WTC11 (cell line): ENCODE measurements around the gene HECW1. TPM values are rescaled to one million over a fixed set of nuclear protein-coding genes. Genes with fewer than 3 reads are reported as not detected.

Source experiments
- ATAC-seq: fragments of 200-7000 bp; cut with Tn5 transposase; 2 replicates; pipeline ENCODE4 v1.10.0; 2021; ENCODE audit warnings: mild to moderate bottlenecking, moderate library complexity
- CTCF ChIA-PET: fragments of 300-600 bp; sonication (Branson Sonifier 250); formaldehyde crosslinking; loops from one replicate; lab custom pipeline; 2021; ENCODE audit warnings: antibody characterized with exemption; lab: Charles Lee
- POLR2A ChIA-PET: fragments of 350-600 bp; sonication (Branson Sonifier 250); formaldehyde crosslinking; loops from one replicate; lab custom pipeline; 2021; ENCODE audit warnings: antibody characterized with exemption; lab: Charles Lee
- DNase-seq: peaks from one replicate; pipeline ENCODE4 v3.0.0; 2021; ENCODE audit warnings: low spot score
- H3K27ac Mint-ChIP-seq: 2 replicates; pipeline ENCODE4 v1.8.0; 2021; ENCODE audit warnings: mixed read lengths
- H3K27me3 Mint-ChIP-seq: 2 replicates; pipeline ENCODE4 v1.8.0; 2021; ENCODE audit warnings: low read depth, mild to moderate bottlenecking, moderate library complexity, mixed read lengths
- H3K36me3 Mint-ChIP-seq: 2 replicates; pipeline ENCODE4 v1.8.0; 2021; ENCODE audit warnings: mixed read lengths
- H3K4me1 Mint-ChIP-seq: 2 replicates; pipeline ENCODE4 v1.8.0; 2022; ENCODE audit warnings: mixed read lengths
- H3K4me3 Mint-ChIP-seq: 2 replicates; pipeline ENCODE4 v1.8.0; 2021; ENCODE audit warnings: mild to moderate bottlenecking, moderate library complexity, mixed read lengths
- H3K9me3 Mint-ChIP-seq: 2 replicates; pipeline ENCODE4 v1.8.0; 2021; ENCODE audit warnings: mixed read lengths
- CBFB ChIP-seq: sonication (generic); formaldehyde crosslinking; IDR thresholded peaks from 2 replicates; pipeline ENCODE4 v1.8.1; 2022; ENCODE audit warnings: mild to moderate bottlenecking, low read depth, missing genetic modification reagents
- CREM ChIP-seq: sonication (generic); formaldehyde crosslinking; IDR thresholded peaks from 2 replicates; pipeline ENCODE4 v1.8.1; 2022; ENCODE audit warnings: mild to moderate bottlenecking, missing genetic modification reagents, moderate library complexity
- ETV6 ChIP-seq: sonication (generic); formaldehyde crosslinking; IDR thresholded peaks from 2 replicates; pipeline ENCODE4 v1.8.1; 2022; ENCODE audit warnings: mild to moderate bottlenecking, missing genetic modification reagents
- FOXK1 ChIP-seq: sonication (generic); formaldehyde crosslinking; IDR thresholded peaks from 2 replicates; pipeline ENCODE4 v1.8.0; 2022; ENCODE audit warnings: mild to moderate bottlenecking, moderate library complexity, missing genetic modification reagents
- FOXP1 ChIP-seq: sonication (generic); formaldehyde crosslinking; IDR thresholded peaks from 2 replicates; pipeline ENCODE4 v1.8.0; 2022; ENCODE audit warnings: missing genetic modification reagents, mild to moderate bottlenecking, moderate library complexity, borderline replicate concordance
- IRF2 ChIP-seq: sonication (generic); formaldehyde crosslinking; IDR thresholded peaks from 2 replicates; pipeline ENCODE4 v1.8.0; 2022; ENCODE audit warnings: low read depth, missing genetic modification reagents, borderline replicate concordance
- MYBL2 ChIP-seq: sonication (generic); formaldehyde crosslinking; IDR thresholded peaks from 2 replicates; pipeline ENCODE4 v1.8.1; 2023; ENCODE audit warnings: mild to moderate bottlenecking, moderate library complexity, missing genetic modification reagents
- SMAD3 ChIP-seq: sonication (generic); formaldehyde crosslinking; IDR thresholded peaks from 2 replicates; pipeline ENCODE4 v1.8.0; 2022; ENCODE audit warnings: missing genetic modification reagents, mild to moderate bottlenecking, borderline replicate concordance
- SMAD4 ChIP-seq: sonication (generic); formaldehyde crosslinking; IDR thresholded peaks from 2 replicates; pipeline ENCODE4 v1.8.0; 2022; ENCODE audit warnings: mild to moderate bottlenecking, missing genetic modification reagents
- SOX15 ChIP-seq: fragments of 250-450 bp; sonication (Bioruptor Pico); IDR thresholded peaks from 2 replicates; pipeline ENCODE4 v1.9.0; 2021; ENCODE audit warnings: mild to moderate bottlenecking
- SP1 ChIP-seq: sonication (generic); formaldehyde crosslinking; conservative IDR thresholded peaks from 2 replicates; pipeline ENCODE4 v1.8.1; 2022; ENCODE audit warnings: missing genetic modification reagents
- TP53 ChIP-seq: sonication (generic); formaldehyde crosslinking; IDR thresholded peaks from 2 replicates; pipeline ENCODE4 v1.8.1; 2023; ENCODE audit warnings: mild to moderate bottlenecking, missing genetic modification reagents
- ZNF121 ChIP-seq: sonication (generic); formaldehyde crosslinking; IDR thresholded peaks from 2 replicates; pipeline ENCODE4 v1.8.0; 2023; ENCODE audit warnings: missing genetic modification reagents
- ZNF232 ChIP-seq: sonication (generic); formaldehyde crosslinking; IDR thresholded peaks from 2 replicates; pipeline ENCODE4 v1.8.0; 2022; ENCODE audit warnings: mild to moderate bottlenecking, missing genetic modification reagents
- ZNF263 ChIP-seq: sonication (generic); formaldehyde crosslinking; IDR thresholded peaks from 2 replicates; pipeline ENCODE4 v1.8.1; 2022; ENCODE audit warnings: low read depth, mild to moderate bottlenecking, moderate library complexity, missing genetic modification reagents
- ZNF396 ChIP-seq: fragments of 250-450 bp; sonication (Bioruptor Pico); IDR thresholded peaks from 2 replicates; pipeline ENCODE4 v1.8.0; 2021; ENCODE audit warnings: mild to moderate bottlenecking, moderate library complexity, borderline replicate concordance
- total RNA-seq: library from RNA; stranded (reverse); gene quantifications from 3 replicates; pipeline ENCODE4 v1.2.3, GENCODE V29; 2021
- TF ChIP-seq, protein P1 (sequence below): sonication (generic); formaldehyde crosslinking; IDR thresholded peaks from 2 replicates; pipeline ENCODE4 v1.8.0; 2022; ENCODE audit warnings: mild to moderate bottlenecking, missing genetic modification reagents
- TF ChIP-seq, protein P2 (sequence below): sonication (generic); formaldehyde crosslinking; IDR thresholded peaks from 2 replicates; pipeline ENCODE4 v1.8.1; 2022; ENCODE audit warnings: missing genetic modification reagents, borderline replicate concordance
- TF ChIP-seq, protein P3 (sequence below): sonication (generic); formaldehyde crosslinking; IDR thresholded peaks from 2 replicates; pipeline ENCODE4 v1.8.1; 2022; ENCODE audit warnings: low read depth, missing genetic modification reagents, borderline replicate concordance
- TF ChIP-seq, protein P4 (sequence below): sonication (generic); formaldehyde crosslinking; IDR thresholded peaks from 2 replicates; pipeline ENCODE4 v1.8.1; 2023; ENCODE audit warnings: mild to moderate bottlenecking, moderate library complexity, missing genetic modification reagents
- TF ChIP-seq, protein P5 (sequence below): fragments of 250-450 bp; sonication (Bioruptor Pico); IDR thresholded peaks from 2 replicates; pipeline ENCODE4 v2.1.2; 2022; ENCODE audit warnings: mild to moderate bottlenecking, moderate library complexity
- TF ChIP-seq, protein P6 (sequence below): sonication (generic); formaldehyde crosslinking; IDR thresholded peaks from 2 replicates; pipeline ENCODE4 v1.8.1; 2022; ENCODE audit warnings: low read depth, mild to moderate bottlenecking, moderate library complexity, missing genetic modification reagents, borderline replicate concordance
- TF ChIP-seq, protein P7 (sequence below): fragments of 250-450 bp; sonication (Bioruptor Pico); IDR thresholded peaks from 2 replicates; pipeline ENCODE4 v1.8.0; 2021; ENCODE audit warnings: mild to moderate bottlenecking

HECW1 gene
- total RNA-seq, 1 experiment from 2014 or later: 6.1 TPM

DNA sequence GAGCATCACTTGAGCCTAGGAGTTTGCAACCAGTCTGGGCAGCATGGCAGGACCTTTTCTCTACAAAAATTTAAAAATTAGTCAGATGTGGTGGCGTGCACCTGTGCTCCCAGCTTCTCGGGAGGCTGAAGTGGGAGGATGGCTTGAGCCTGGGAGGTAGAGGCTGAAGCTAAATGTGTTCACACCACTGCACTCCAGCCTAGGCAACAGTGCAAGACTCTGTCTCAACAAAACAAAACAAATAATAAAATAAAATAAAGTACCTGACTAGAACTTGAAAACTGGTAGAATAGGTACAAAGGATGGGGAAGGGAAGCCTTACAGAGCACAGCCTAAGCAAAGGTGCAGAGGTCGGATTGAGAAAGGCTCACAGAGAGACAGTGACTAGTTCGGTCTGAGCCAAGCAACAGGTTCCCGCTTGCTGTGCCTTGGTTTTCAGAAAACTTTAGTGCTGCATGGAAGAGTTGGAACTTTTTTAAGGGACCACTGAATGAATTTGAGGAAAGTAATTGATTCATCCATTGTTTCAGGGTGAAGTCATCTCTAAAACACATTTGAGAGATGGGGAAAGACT lies 370.3 kb downstream of the HECW1 start (continued):
- TF ChIP-seq, protein P1, sequence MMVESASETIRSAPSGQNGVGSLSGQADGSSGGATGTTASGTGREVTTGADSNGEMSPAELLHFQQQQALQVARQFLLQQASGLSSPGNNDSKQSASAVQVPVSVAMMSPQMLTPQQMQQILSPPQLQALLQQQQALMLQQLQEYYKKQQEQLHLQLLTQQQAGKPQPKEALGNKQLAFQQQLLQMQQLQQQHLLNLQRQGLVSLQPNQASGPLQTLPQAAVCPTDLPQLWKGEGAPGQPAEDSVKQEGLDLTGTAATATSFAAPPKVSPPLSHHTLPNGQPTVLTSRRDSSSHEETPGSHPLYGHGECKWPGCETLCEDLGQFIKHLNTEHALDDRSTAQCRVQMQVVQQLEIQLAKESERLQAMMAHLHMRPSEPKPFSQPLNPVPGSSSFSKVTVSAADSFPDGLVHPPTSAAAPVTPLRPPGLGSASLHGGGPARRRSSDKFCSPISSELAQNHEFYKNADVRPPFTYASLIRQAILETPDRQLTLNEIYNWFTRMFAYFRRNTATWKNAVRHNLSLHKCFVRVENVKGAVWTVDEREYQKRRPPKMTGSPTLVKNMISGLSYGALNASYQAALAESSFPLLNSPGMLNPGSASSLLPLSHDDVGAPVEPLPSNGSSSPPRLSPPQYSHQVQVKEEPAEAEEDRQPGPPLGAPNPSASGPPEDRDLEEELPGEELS: no peak
- no peak for TF ChIP-seq IRF2 (CRISPR knock-in tag)
- no peak for TF ChIP-seq MYBL2 (CRISPR knock-in tag)
- TF ChIP-seq, protein P2, sequence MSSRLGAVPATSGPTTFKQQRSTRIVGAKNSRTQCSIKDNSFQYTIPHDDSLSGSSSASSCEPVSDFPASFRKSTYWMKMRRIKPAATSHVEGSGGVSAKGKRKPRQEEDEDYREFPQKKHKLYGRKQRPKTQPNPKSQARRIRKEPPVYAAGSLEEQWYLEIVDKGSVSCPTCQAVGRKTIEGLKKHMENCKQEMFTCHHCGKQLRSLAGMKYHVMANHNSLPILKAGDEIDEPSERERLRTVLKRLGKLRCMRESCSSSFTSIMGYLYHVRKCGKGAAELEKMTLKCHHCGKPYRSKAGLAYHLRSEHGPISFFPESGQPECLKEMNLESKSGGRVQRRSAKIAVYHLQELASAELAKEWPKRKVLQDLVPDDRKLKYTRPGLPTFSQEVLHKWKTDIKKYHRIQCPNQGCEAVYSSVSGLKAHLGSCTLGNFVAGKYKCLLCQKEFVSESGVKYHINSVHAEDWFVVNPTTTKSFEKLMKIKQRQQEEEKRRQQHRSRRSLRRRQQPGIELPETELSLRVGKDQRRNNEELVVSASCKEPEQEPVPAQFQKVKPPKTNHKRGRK (CRISPR knock-in tag): no peak
- no peak for TF ChIP-seq FOXK1 (CRISPR knock-in tag)
- TF ChIP-seq, protein P3, sequence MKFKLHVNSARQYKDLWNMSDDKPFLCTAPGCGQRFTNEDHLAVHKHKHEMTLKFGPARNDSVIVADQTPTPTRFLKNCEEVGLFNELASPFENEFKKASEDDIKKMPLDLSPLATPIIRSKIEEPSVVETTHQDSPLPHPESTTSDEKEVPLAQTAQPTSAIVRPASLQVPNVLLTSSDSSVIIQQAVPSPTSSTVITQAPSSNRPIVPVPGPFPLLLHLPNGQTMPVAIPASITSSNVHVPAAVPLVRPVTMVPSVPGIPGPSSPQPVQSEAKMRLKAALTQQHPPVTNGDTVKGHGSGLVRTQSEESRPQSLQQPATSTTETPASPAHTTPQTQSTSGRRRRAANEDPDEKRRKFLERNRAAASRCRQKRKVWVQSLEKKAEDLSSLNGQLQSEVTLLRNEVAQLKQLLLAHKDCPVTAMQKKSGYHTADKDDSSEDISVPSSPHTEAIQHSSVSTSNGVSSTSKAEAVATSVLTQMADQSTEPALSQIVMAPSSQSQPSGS (CRISPR knock-in tag): no peak

DNA sequence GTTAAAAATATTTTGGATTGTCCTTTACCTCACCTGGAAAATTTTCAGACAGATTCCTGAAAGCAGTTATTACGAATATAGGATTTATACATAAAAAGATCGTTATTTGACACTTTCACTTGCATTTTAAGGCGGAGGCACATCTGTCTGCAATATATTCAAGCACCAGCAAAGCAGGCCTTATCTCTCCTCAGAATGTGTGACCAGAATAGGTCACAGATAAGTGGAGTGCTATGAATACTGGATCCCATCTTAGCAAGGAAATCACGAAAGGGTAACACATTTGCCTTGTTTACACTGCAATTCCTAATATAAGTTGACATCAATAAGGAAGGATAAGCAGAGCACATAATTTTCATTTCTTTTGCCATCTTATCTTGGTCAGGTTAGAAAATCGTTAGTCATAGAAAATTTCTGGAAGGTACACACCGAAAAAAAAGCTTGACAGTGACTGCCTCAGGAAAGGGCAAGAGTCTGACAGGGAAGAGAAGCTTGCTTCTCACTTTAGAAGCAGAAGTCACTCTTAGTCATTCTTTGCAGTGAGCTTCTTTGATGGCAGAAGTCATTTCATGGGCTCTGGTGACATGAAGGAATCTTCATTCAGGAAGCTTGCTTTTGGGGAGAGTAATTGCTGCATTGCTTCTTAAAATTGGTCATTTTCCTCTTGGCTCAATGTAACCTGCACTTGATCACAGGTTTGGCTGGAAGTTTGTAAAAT lies 372.4 kb downstream of the HECW1 start:
- H3K4me3 Mint-ChIP-seq: no peak overlapping the region
- H3K27ac Mint-ChIP-seq: no peak overlapping the region
- POLR2A ChIA-PET: no interaction called here

DNA sequence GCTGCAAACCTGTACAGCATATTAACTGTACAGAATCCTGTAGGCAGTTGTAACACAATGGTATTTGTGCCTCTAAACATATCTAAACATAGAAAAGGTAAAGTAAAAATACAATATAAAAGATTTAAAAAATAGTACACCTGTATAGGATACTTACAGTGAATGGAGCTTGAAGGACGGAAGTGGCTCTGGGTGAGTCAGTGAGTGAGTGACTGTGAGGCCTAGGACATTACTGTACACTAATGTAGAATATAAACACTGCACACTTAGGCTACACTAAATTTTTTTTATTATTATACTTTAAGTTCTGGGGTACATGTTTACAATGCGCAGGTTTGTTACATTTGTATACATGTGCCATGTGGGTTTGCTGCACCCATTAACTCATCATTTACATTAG lies 373.1 kb downstream of the HECW1 start:
- H3K4me1 Mint-ChIP-seq: peaks cover 12% of the 10 kb centered on the region
- ATAC-seq (no peak), DNase-seq (no peak)
- no peak overlapping the region for H3K4me3 Mint-ChIP-seq
- no peaks in the 10 kb centered on the region for H3K36me3 Mint-ChIP-seq
- H3K27ac Mint-ChIP-seq: no peak overlapping the region
- ChIA-PET CTCF (interaction anchor here (0.5 kb wide), 1 partner anchor 16 kb away, joined by 3 read pairs; no protein-coding TSS in a partner anchor), POLR2A (no interaction called here)
- H3K27me3 Mint-ChIP-seq: no peaks in the 10 kb centered on the region
- peaks cover 3% of the 10 kb centered on the region; the same call in 1 of the 2 replicates for H3K9me3 Mint-ChIP-seq
- TF ChIP-seq, protein P4, sequence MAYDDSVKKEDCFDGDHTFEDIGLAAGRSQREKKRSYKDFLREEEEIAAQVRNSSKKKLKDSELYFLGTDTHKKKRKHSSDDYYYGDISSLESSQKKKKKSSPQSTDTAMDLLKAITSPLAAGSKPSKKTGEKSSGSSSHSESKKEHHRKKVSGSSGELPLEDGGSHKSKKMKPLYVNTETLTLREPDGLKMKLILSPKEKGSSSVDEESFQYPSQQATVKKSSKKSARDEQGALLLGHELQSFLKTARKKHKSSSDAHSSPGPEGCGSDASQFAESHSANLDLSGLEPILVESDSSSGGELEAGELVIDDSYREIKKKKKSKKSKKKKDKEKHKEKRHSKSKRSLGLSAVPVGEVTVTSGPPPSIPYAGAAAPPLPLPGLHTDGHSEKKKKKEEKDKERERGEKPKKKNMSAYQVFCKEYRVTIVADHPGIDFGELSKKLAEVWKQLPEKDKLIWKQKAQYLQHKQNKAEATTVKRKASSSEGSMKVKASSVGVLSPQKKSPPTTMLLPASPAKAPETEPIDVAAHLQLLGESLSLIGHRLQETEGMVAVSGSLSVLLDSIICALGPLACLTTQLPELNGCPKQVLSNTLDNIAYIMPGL: no peak
- no peak for TF ChIP-seq CREM (CRISPR knock-in tag)
- TF ChIP-seq TP53: no peak
- TF ChIP-seq ZNF396 (CRISPR knock-in tag): no peak
- no peak for TF ChIP-seq SMAD4 (CRISPR knock-in tag)
- TF ChIP-seq FOXK1 (CRISPR knock-in tag): no peak
- TF ChIP-seq FOXP1 (CRISPR knock-in tag): no peak
- no peak for TF ChIP-seq ZNF232 (CRISPR knock-in tag)
- TF ChIP-seq ZNF263: no peak
- TF ChIP-seq ETV6 (CRISPR knock-in tag): no peak
- TF ChIP-seq, protein P5, sequence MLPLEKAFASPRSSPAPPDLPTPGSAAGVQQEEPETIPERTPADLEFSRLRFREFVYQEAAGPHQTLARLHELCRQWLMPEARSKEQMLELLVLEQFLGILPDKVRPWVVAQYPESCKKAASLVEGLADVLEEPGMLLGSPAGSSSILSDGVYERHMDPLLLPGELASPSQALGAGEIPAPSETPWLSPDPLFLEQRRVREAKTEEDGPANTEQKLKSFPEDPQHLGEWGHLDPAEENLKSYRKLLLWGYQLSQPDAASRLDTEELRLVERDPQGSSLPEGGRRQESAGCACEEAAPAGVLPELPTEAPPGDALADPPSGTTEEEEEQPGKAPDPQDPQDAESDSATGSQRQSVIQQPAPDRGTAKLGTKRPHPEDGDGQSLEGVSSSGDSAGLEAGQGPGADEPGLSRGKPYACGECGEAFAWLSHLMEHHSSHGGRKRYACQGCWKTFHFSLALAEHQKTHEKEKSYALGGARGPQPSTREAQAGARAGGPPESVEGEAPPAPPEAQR (CRISPR knock-in tag): no peak

More for the DNA sequence above, 372.4 kb downstream of the HECW1 start:
- CTCF ChIA-PET: interaction anchor here (0.5 kb wide), 1 partner anchor 16 kb away, joined by 3 read pairs; no protein-coding TSS in a partner anchor
- Mint-ChIP-seq H3K4me1 (peaks cover 8% of the 10 kb centered on the region), H3K36me3 (peaks cover 5% of the 10 kb centered on the region), H3K9me3 (peaks cover 8% of the 10 kb centered on the region), H3K27me3 (no peaks in the 10 kb centered on the region)
- no peak for TF ChIP-seq CBFB
- TF ChIP-seq, protein P6, sequence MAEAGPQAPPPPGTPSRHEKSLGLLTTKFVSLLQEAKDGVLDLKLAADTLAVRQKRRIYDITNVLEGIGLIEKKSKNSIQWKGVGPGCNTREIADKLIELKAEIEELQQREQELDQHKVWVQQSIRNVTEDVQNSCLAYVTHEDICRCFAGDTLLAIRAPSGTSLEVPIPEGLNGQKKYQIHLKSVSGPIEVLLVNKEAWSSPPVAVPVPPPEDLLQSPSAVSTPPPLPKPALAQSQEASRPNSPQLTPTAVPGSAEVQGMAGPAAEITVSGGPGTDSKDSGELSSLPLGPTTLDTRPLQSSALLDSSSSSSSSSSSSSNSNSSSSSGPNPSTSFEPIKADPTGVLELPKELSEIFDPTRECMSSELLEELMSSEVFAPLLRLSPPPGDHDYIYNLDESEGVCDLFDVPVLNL: no peak
- no peak for TF ChIP-seq CREM (CRISPR knock-in tag)
- no peak for TF ChIP-seq ZNF121 (CRISPR knock-in tag)
- TF ChIP-seq, protein P7, sequence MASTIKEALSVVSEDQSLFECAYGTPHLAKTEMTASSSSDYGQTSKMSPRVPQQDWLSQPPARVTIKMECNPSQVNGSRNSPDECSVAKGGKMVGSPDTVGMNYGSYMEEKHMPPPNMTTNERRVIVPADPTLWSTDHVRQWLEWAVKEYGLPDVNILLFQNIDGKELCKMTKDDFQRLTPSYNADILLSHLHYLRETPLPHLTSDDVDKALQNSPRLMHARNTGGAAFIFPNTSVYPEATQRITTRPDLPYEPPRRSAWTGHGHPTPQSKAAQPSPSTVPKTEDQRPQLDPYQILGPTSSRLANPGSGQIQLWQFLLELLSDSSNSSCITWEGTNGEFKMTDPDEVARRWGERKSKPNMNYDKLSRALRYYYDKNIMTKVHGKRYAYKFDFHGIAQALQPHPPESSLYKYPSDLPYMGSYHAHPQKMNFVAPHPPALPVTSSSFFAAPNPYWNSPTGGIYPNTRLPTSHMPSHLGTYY (CRISPR knock-in tag): no peak
- TF ChIP-seq SMAD3 (CRISPR knock-in tag): no peak
- no peak for TF ChIP-seq SP1
- TF ChIP-seq SOX15 (CRISPR knock-in tag): no peak
- DNase-seq (no peak), ATAC-seq (no peak)
